ENCODE measurements around the gene PTPN14.
"Not testable (repeated sequence)": the region's sequence is repeated elsewhere in the genome, so short reads cannot be mapped to it uniquely, and the experiment has no call there.

The PTPN14 gene

DNA sequence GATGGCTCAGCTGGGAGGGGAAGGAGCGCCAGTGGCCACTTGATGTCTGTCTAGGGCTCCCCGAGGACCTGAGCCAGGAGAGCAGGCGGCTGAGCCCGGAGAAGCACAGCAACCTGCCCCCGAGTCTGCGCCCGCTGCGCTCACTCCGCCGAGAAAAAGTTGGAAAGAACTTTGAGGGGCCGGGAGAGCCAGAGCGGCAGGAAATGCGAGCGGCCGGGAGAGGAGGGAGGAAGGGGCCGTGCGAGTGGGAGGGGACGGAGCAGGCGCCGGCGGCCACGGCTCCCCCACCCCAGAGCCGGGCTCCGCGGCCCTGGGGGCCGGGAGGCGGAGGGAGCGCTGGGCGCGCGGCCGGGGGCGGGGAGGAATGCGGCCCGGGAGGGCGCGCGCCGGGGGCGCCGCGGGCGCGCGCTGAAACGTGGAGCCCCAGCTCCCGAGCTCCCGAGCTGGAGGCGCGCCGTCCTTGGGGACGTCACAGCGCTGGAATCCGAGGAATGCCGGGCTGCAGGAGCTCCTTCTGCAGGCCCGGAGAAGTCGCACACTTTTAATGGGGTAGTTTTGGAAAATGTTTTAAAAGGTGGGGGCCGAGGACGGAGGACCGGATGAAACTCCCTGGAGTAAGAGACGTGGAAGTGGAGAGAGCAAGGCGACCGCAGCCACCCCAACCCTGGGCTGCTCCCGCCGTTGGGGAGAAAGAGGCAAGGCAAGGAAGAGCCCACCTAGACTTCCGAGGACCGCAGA lies at the start of gene PTPN14:
PTPN14 (minus strand) TSS at position 167 of the 738 bp plus-strand sequence. CDS start 86,799 bp downstream, outside the sequence.
- Histone ChIP-seq H3K27ac (ENCODE audit: low read length) (peak within 1 kb of the TSS; percentile 96), H3K36me3 (ENCODE audit: control insufficient read depth in 2 of 2, insufficient read depth in 2 of 2, low read length in 2 of 2) (no peaks in the 10 kb centered on the region), H3K9me3 (ENCODE audit: control insufficient read depth in 2 of 2, low read length in 2 of 2) (no peaks in the 10 kb centered on the region), H3K4me3 (ENCODE audit: low read length in 2 of 2) (peak within 1 kb of the TSS; percentile 89 to 96), H3K27me3 (ENCODE audit: control insufficient read depth in 1 of 2, insufficient read depth in 2 of 2, low read length in 2 of 2) (no peaks in the 10 kb centered on the region), H3K4me1 (ENCODE audit: control insufficient read depth, insufficient read depth, low read length) (peaks cover 35% of the 10 kb centered on the region), H3K9ac (ENCODE audit: low read length in 2 of 2) (peak within 1 kb of the TSS; percentile 88 to 94)

DNA sequence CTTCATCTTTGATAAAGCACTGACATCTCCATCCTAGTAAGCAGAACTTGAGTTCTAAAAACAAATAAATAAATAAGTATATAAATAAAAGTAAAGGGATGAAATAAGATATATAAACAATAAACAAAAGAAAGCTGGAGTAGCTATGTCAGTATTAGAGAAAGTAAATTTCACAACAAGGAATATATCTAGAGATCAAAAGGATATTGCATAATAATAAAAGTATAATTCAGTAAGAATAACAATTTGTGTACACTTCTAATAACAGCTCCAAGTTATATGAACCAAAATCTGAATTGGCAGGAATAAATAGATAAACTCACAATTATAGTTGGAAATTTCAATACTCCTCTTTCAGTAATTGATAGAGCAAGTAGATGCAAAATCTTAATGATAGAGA lies 41.8 kb upstream of the PTPN14 start:
- Histone ChIP-seq H3K9me3 (ENCODE audit: control insufficient read depth in 2 of 2, low read length in 2 of 2) (no peaks in the 10 kb centered on the region), H3K36me3 (ENCODE audit: control insufficient read depth in 2 of 2, insufficient read depth in 2 of 2, low read length in 2 of 2) (no peaks in the 10 kb centered on the region), H3K27me3 (ENCODE audit: control insufficient read depth in 1 of 2, insufficient read depth in 2 of 2, low read length in 2 of 2) (peaks cover 0 to 4% of the 10 kb centered on the region in 2 donors), H3K4me3 (ENCODE audit: low read length in 2 of 2) (no peak overlapping the region), H3K27ac (ENCODE audit: low read length) (no peak overlapping the region), H3K9ac (ENCODE audit: low read length in 2 of 2) (no peak overlapping the region), H3K4me1 (ENCODE audit: control insufficient read depth, insufficient read depth, low read length) (no peaks in the 10 kb centered on the region)

DNA sequence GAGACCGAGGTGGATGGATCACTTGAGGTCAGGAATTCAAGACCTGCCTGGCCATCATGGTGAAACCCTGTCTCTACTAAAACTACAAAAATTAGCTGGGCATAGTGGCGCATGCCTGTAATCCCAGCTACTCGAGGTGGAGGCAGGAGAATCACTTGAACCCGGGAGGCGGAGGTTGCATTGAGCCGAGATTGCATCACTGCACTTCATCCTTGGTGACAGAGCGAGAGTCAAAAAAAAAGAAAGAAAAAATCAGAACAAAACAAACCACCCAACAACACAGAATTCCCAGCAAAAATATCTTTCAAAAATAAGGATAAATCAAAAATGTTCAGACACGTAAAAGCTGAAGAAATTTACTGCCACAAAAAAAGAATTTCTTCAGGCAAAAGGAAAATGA lies 40.5 kb upstream of the PTPN14 start:
- H3K9me3 ChIP-seq (ENCODE audit: control insufficient read depth in 2 of 2, low read length in 2 of 2); H3K4me1 ChIP-seq (ENCODE audit: control insufficient read depth, insufficient read depth, low read length); H3K4me3 ChIP-seq (ENCODE audit: low read length in 2 of 2); H3K27ac ChIP-seq (ENCODE audit: low read length); H3K9ac ChIP-seq (ENCODE audit: low read length in 2 of 2); H3K27me3 ChIP-seq (ENCODE audit: control insufficient read depth in 1 of 2, insufficient read depth in 2 of 2, low read length in 2 of 2); H3K36me3 ChIP-seq (ENCODE audit: control insufficient read depth in 2 of 2, insufficient read depth in 2 of 2, low read length in 2 of 2): not testable (repeated sequence)

DNA sequence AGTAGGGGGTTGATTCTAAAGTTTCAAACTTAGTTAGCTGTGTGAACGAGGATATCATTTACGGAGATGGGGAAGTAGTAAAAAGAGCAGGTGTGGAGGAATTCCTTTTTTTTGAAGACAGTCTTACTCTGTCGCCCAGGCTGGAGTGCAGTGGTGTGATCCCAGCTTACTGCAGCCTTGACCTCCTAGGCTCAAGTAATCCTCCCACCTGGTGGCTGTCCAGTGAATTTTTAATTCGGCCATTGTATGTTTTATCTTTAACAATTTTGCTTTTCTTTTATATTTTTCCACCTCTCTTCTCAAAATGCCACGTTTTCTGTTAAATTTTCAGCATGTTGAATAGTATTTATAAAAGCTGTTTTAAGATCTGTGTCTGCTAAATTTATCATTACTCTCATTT lies 39.3 kb upstream of the PTPN14 start:
- Histone ChIP-seq H3K9me3 (ENCODE audit: control insufficient read depth in 2 of 2, low read length in 2 of 2) (no peaks in the 10 kb centered on the region), H3K27ac (ENCODE audit: low read length) (no peak overlapping the region), H3K4me1 (ENCODE audit: control insufficient read depth, insufficient read depth, low read length) (no peaks in the 10 kb centered on the region), H3K9ac (ENCODE audit: low read length in 2 of 2) (no peak overlapping the region), H3K27me3 (ENCODE audit: control insufficient read depth in 1 of 2, insufficient read depth in 2 of 2, low read length in 2 of 2) (peaks cover 0 to 4% of the 10 kb centered on the region in 2 donors), H3K36me3 (ENCODE audit: control insufficient read depth in 2 of 2, insufficient read depth in 2 of 2, low read length in 2 of 2) (no peaks in the 10 kb centered on the region), H3K4me3 (ENCODE audit: low read length in 2 of 2) (no peak overlapping the region)

DNA sequence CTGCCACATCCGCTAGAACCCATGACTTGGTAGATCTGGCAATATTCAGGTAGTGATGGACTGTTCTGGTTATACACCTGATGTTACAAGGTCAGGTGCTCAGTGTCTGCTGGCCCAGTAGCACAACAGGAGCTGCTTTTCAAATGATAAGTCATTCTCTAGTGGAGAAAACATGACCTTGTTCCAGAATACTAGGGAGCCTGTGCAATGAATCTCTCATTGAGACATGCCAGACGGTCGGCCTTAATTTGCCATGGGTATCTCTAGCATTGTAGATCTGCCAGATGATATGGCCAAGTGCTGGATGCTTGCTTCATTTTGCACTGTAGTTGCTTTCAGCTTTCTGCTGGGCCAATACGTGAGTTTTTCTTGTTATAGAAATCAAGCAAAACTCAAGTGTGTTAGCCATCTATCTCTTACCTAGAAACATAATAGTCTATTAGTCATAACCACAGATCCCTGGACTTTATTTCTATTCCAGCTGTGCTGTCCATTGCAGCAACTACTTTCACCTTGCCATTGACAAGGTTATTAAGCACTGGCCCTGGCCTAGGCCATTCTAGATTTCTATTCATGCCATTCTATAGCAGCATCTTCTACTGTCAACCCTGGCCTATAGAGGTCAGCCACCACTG lies 37.7 kb upstream of the PTPN14 start:
- Histone ChIP-seq H3K4me3 (ENCODE audit: low read length in 2 of 2) (no peak overlapping the region), H3K36me3 (ENCODE audit: control insufficient read depth in 2 of 2, insufficient read depth in 2 of 2, low read length in 2 of 2) (no peaks in the 10 kb centered on the region), H3K4me1 (ENCODE audit: control insufficient read depth, insufficient read depth, low read length) (no peaks in the 10 kb centered on the region), H3K9me3 (ENCODE audit: control insufficient read depth in 2 of 2, low read length in 2 of 2) (no peaks in the 10 kb centered on the region), H3K27ac (ENCODE audit: low read length) (no peak overlapping the region), H3K9ac (ENCODE audit: low read length in 2 of 2) (no peak overlapping the region), H3K27me3 (ENCODE audit: control insufficient read depth in 1 of 2, insufficient read depth in 2 of 2, low read length in 2 of 2) (peaks cover 0 to 4% of the 10 kb centered on the region in 2 donors)

DNA sequence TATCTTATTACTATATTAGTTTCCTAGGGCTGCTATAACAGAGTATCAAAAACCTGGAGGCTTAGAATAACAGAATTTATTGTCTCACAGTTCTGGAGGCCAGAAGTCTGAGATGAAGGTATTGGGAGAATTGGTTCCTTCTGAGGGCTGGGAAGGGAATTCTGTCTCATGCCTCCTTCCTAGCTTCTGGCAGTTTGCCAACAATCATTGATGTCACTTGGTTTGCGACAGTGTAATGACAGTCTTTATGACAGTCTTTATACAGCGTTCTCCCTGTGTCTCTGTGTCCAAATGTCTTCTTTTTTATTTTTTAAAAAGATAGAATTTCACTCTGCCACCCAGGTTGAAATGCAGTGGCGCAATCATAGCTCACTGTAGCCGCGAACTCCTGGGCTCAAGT lies 35.8 kb upstream of the PTPN14 start:
- Histone ChIP-seq H3K27ac (ENCODE audit: low read length) (no peak overlapping the region), H3K36me3 (ENCODE audit: control insufficient read depth in 2 of 2, insufficient read depth in 2 of 2, low read length in 2 of 2) (no peaks in the 10 kb centered on the region), H3K4me3 (ENCODE audit: low read length in 2 of 2) (no peak overlapping the region), H3K9me3 (ENCODE audit: control insufficient read depth in 2 of 2, low read length in 2 of 2) (no peaks in the 10 kb centered on the region), H3K27me3 (ENCODE audit: control insufficient read depth in 1 of 2, insufficient read depth in 2 of 2, low read length in 2 of 2) (peaks cover 0 to 4% of the 10 kb centered on the region in 2 donors), H3K4me1 (ENCODE audit: control insufficient read depth, insufficient read depth, low read length) (no peaks in the 10 kb centered on the region), H3K9ac (ENCODE audit: low read length in 2 of 2) (no peak overlapping the region)

DNA sequence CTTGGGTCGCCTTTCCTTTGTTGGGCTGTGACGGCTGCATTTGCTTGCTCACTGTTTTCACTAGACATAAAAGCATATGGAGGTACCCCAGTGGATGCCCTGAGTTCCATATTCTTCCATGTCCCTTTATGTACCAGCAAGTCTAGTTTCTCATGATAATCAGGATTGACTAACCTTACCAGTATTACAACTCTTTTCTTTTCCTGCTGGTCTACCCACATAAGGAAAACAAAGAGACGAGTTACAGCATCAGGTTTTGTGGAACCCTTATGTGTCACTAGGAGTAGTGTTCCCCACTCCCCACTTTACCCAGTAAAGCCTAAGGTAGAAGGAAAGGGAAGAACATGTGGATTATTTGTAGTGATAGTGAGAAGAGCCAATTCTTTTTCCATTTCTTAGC lies 35.2 kb upstream of the PTPN14 start:
- Histone ChIP-seq H3K27me3 (ENCODE audit: control insufficient read depth in 1 of 2, insufficient read depth in 2 of 2, low read length in 2 of 2) (peaks cover 0 to 4% of the 10 kb centered on the region in 2 donors), H3K4me3 (ENCODE audit: low read length in 2 of 2) (no peak overlapping the region), H3K9ac (ENCODE audit: low read length in 2 of 2) (no peak overlapping the region), H3K4me1 (ENCODE audit: control insufficient read depth, insufficient read depth, low read length) (no peaks in the 10 kb centered on the region), H3K9me3 (ENCODE audit: control insufficient read depth in 2 of 2, low read length in 2 of 2) (no peaks in the 10 kb centered on the region), H3K27ac (ENCODE audit: low read length) (no peak overlapping the region), H3K36me3 (ENCODE audit: control insufficient read depth in 2 of 2, insufficient read depth in 2 of 2, low read length in 2 of 2) (no peaks in the 10 kb centered on the region)

DNA sequence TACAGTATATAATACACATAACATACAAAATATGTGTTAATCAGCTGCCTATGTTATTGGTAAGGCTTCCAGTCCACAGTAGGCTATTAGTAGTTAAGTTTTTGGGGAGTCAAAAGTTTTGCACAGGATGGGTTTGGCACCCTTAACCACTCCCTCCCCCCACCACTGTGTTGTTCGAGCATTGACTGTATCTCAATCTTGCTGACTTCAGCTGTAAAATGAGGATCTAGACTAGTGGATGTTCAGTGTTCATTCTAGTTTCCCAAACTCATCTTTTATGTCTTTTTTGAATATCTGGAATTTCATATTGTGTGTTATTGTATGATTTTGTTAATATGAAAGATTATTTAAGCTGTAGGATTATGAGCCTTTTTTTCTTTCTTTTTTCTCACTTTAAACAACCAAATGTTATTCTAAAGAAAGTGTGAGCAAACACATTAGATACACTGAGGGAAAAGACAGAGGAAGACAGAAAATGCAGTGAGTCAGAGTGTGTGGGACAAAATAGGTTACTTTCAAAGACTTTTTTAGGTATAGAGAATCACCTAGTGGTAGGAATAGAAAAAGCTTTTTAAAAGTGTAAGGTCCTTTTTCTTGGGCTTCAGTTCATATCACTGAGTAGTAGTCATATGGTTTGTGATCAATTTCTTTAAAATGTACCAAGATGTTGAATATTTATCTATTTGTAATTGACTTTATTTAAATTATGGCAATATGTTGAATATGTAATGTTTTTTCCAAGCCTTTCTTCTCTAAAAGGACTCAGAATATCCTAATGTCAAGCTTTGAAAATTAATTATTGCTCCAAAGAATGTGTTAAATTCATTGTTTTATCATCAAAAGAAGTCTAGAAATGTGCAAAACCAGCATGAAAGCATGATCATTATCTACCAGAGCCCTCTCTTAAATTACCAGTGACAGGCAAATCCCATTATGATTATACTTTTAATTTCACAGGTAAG lies 33.7 kb upstream of the PTPN14 start:
- H3K9ac ChIP-seq (ENCODE audit: low read length in 2 of 2), result no peak overlapping the region
- no peak overlapping the region for H3K27ac ChIP-seq (ENCODE audit: low read length)
- peaks cover 0 to 4% of the 10 kb centered on the region in 2 donors for H3K27me3 ChIP-seq (ENCODE audit: control insufficient read depth in 1 of 2, insufficient read depth in 2 of 2, low read length in 2 of 2)
- no peaks in the 10 kb centered on the region for H3K36me3 ChIP-seq (ENCODE audit: control insufficient read depth in 2 of 2, insufficient read depth in 2 of 2, low read length in 2 of 2)
- H3K4me1 ChIP-seq (ENCODE audit: control insufficient read depth, insufficient read depth, low read length), result no peaks in the 10 kb centered on the region
- no peaks in the 10 kb centered on the region for H3K9me3 ChIP-seq (ENCODE audit: control insufficient read depth in 2 of 2, low read length in 2 of 2)
- no peak overlapping the region for H3K4me3 ChIP-seq (ENCODE audit: low read length in 2 of 2)

DNA sequence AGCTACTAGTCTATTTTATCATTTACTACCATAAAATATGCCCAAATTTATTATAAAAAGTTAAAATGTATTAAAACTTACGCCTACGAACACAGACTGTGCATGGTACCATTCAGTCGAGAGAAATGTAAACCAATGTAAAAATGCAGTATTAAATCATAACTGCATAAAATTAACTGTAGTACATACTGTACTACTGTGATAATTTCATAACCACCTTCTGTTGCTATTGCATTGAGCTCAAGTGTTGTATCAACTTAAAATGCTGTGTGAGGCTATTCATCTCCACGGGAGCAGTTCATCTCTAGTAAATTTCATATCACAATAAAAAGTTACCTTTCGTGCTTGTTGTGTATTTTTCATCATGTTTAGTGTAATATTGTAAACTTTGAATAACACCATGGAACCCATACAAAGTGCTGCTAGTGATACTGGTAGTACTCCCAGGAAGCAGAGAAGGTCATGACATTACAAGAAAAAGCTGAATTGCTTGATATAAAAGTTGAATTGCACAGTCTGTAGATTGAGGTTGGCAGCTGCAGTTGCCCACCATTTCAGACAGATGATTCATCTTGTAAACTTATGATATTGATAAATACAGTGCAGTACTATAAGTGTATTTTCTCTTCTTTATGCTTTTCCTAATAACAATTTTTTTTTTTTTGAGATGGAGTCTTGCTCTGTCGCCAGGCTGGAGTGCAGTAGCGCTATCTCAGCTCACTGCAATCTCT lies 32.6 kb upstream of the PTPN14 start:
- Histone ChIP-seq H3K4me1 (ENCODE audit: control insufficient read depth, insufficient read depth, low read length) (no peaks in the 10 kb centered on the region), H3K9me3 (ENCODE audit: control insufficient read depth in 2 of 2, low read length in 2 of 2) (no peaks in the 10 kb centered on the region), H3K36me3 (ENCODE audit: control insufficient read depth in 2 of 2, insufficient read depth in 2 of 2, low read length in 2 of 2) (no peaks in the 10 kb centered on the region), H3K27me3 (ENCODE audit: control insufficient read depth in 1 of 2, insufficient read depth in 2 of 2, low read length in 2 of 2) (peaks cover 0 to under 1% of the 10 kb centered on the region in 2 donors), H3K27ac (ENCODE audit: low read length) (no peak overlapping the region), H3K4me3 (ENCODE audit: low read length in 2 of 2) (no peak overlapping the region), H3K9ac (ENCODE audit: low read length in 2 of 2) (no peak overlapping the region)

DNA sequence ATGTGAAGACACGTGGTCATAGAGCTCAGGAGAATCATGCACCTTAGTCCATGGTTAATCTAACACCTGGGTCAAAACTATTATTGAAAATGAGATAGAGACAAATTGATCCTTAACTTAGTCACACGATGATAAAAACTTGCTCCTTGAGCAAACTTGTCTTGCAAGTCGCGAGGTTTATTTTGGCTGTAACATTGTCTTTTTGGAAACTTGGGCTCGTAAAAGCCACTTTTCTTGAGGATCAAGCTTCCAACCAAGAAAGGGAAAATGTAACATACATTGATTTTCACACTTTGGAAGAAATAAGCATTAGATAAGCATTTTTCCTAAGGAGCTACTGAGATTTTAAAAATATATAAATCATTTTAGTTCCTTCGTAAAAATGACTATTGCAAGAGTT lies 31.7 kb upstream of the PTPN14 start:
- H3K4me1 ChIP-seq (ENCODE audit: control insufficient read depth, insufficient read depth, low read length), result no peaks in the 10 kb centered on the region
- H3K27ac ChIP-seq (ENCODE audit: low read length), result no peak overlapping the region
- no peak overlapping the region for H3K4me3 ChIP-seq (ENCODE audit: low read length in 2 of 2)
- no peaks in the 10 kb centered on the region for H3K9me3 ChIP-seq (ENCODE audit: control insufficient read depth in 2 of 2, low read length in 2 of 2)
- no peak overlapping the region for H3K9ac ChIP-seq (ENCODE audit: low read length in 2 of 2)
- no peaks in the 10 kb centered on the region for H3K27me3 ChIP-seq (ENCODE audit: control insufficient read depth in 1 of 2, insufficient read depth in 2 of 2, low read length in 2 of 2)
- H3K36me3 ChIP-seq (ENCODE audit: control insufficient read depth in 2 of 2, insufficient read depth in 2 of 2, low read length in 2 of 2), result no peaks in the 10 kb centered on the region
